Measurements from ENCODE around the gene HUS1B.

DNA sequence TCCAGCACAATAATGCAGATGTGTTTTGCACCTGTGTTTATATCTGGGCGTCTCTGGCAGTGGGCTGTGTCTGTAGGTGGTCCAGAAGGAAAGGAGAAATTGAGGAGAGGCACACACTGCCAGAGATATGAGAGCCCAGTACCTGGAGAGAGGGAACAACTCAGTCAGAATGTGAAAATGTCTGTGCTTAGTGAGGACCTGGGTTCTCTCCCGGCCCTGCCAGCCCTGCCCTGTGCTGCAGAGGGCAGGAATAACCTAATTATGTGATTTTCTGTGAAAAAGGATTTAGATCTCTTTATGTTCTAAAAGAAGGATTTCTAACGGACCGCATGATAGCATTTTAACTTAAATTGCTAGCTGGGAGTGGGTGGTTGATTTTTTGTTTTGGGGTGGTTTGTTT is 44.3 kb upstream of the HUS1B start:
- TF ChIP-seq, protein P1, sequence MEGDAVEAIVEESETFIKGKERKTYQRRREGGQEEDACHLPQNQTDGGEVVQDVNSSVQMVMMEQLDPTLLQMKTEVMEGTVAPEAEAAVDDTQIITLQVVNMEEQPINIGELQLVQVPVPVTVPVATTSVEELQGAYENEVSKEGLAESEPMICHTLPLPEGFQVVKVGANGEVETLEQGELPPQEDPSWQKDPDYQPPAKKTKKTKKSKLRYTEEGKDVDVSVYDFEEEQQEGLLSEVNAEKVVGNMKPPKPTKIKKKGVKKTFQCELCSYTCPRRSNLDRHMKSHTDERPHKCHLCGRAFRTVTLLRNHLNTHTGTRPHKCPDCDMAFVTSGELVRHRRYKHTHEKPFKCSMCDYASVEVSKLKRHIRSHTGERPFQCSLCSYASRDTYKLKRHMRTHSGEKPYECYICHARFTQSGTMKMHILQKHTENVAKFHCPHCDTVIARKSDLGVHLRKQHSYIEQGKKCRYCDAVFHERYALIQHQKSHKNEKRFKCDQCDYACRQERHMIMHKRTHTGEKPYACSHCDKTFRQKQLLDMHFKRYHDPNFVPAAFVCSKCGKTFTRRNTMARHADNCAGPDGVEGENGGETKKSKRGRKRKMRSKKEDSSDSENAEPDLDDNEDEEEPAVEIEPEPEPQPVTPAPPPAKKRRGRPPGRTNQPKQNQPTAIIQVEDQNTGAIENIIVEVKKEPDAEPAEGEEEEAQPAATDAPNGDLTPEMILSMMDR (IDR thresholded peaks at IDR 0.05): no peak
- TF ChIP-seq STAT6 (CRISPR knock-in tag; conservative IDR thresholded peaks at IDR 0.05; ENCODE audit: low read depth) (no peak), PRDM15 (CRISPR knock-in tag; IDR thresholded peaks at IDR 0.05) (no peak), TEAD1 (CRISPR knock-in tag; IDR thresholded peaks at IDR 0.05) (no peak)
